Hippocampal formation (tissue), 2 donors: Measurements from ENCODE around the gene TIE1.

ENCODE experiments used
- DNase-seq, 2 donors: peaks; one replicate each; lab custom pipeline; 2025; lab: John Stamatoyannopoulos, UW

TIE1 gene

DNA sequence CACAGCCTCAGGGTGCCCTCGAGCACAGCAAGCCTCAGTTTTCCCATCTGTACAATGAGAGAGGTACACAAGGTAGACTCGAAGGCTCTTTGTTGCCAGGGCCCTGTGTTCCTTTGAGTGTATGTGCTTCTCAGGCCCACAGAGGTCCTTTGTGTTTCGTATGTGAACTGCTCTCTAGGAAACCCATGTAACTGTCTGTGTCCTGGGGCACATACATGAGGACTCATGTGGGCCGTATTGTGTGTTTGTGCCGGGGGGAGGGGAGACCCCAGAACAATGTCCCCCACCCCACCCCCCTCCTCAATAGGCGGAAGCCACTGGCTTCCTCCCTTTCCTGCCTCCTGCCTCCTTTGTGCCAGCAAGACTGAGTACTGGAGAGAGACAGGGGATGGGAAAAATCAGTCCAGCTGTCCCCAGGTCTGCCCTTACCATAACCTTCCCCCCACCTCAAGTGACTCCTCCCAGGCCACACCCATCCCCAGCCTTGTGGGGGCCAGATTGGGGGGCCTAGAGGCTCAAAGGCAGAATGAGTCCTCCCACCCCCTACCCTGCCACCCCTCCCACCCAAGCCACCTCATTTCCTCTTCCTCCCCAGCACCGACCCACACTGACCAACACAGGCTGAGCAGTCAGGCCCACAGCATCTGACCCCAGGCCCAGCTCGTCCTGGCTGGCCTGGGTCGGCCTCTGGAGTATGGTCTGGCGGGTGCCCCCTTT, at the start of gene TIE1:
TSS of gene TIE1 (plus strand) at position 605 of the 717 bp plus-strand sequence. CDS start at position 695, 90 bp downstream.
- no peak for DNase-seq

GRCh38 chr1:43251024-43251423, 49.8 kb upstream of the TIE1 start:
- DNase-seq, result no peak

DNA sequence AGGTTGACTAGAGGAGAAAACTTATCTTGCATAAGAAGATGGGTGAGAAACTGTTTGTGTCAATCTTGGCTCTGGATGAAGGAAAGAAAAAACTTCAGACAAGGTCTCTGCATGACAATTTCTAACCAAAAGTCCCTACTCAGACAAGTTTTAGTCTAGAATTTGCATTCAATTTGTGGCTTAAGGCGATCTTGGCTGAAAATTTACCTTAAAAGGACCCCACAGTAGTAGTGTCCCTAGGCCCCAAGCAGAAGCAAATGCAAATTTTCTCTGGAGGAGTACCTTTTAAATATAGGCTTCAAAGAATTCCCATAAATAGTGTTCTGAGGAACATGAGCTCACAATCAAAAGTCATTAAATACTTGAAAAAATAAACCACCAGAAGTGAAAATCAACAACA, 48.6 kb upstream of the TIE1 start:
- no peak for DNase-seq

- DNase-seq, result no peak
Observed at GRCh38 chr1:43253173-43253572, 47.6 kb upstream of the TIE1 start.

DNA sequence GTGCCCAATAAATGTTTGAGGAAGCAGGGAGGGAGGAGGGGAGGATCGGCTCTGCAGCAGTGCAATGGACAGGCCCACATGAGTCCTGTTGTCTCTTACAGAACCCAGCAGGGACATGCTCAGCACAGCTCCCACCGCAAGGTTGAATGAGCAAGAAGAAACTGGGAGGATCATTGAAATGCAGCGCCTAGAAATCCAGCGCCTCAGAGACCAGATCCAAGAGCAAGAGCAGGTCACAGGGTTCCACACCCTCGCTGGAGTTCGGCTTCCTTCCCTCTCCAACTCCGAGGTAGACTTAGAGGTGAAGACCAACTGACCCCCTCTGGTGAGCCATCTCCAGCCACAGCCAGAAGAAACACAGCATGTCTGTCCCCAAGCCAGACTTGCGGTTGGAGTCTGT, 46.9 kb upstream of the TIE1 start:
- no peak for DNase-seq

DNA sequence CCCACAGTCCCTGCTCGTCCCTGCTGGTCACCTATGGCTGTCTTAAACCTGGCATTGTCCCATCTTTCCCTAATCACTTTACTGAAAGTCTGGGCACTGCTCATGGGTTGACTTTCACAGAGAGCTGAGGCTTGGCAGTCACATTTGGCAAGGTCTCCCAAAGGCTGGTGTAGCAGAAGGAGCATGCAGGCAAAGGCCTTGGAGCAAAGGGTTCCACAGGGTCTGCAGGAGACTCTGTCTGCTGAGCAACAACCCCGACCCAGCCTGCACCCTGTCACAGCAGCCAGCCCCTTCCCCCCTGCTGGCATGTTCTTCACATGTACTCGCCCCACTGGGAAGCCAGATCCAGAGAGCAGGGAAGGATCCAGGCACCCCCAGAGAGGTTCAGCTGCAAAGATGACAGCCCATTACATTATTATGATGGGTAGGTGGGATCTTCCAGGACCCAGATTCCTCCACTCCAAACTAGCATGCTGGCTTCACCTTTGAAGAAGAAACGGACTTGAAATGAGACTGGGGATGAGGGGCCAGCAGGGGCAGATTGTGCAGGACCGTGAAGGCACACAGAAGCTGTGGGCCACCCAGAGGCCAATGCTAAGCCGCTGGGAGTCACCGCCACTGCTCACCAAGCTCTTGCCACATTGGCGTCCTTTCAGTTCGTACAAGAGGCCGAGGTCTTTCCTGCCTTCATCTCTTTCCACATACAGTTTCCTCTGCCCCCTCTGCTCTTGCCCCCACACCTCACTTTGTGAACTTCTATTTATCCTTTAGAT, 45.2 kb upstream of the TIE1 start:
- DNase-seq, result no peak

GRCh38 chr1:43256675-43257570, 43.9 kb upstream of the TIE1 start:
- no peak for DNase-seq

GRCh38 chr1:43258370-43258769, 42.4 kb upstream of the TIE1 start:
- no peak for DNase-seq

- DNase-seq, result peak in 1 of 2 donors; percentile 10
Observed at GRCh38 chr1:43265431-43265830, 35.4 kb upstream of the TIE1 start.

GRCh38 chr1:43266881-43267280, 33.9 kb upstream of the TIE1 start:
- DNase-seq, result no peak

GRCh38 chr1:43267291-43267805, 33.4 kb upstream of the TIE1 start:
- peak in 1 of 2 donors; percentile 20 for DNase-seq

DNA sequence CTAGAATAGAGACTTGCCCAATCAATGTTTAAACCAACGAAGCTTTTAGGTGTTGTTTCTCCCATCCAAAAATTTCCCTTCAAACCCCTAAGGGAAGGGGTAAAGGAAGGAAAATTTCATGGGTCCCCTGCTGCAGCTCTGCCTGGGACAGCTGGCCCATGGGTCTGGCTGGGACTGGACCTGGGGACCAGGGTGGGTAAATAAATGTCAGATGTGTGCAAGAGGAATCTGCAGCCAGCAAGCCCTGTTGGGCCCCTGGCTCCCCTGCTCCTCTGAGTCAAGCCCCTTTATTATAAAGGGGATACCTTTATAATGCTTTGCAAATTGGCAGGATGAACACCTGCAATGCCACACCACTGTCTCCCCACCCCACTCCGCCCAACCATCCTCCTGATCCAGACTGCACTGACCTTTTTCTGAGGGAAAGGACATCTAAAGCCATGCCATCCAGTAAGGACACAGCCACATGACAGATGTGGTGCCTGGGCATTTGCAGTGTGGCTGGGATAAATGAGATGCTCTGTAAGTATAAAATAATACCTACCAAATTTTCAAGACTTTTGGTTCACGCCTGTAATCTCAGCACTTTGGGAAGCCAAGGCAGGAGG, 32.9 kb upstream of the TIE1 start:
- no peak for DNase-seq

- DNase-seq, result no peak
Observed at GRCh38 chr1:43269627-43270375, 31.0 kb upstream of the TIE1 start, which contains the start of gene TMEM125. TSS of gene TMEM125 (plus strand) at chr1:43269983. CDS start at chr1:43272723, 2,740 bp downstream.

GRCh38 chr1:43270421-43271095, 30.2 kb upstream of the TIE1 start:
- no peak for DNase-seq

DNA sequence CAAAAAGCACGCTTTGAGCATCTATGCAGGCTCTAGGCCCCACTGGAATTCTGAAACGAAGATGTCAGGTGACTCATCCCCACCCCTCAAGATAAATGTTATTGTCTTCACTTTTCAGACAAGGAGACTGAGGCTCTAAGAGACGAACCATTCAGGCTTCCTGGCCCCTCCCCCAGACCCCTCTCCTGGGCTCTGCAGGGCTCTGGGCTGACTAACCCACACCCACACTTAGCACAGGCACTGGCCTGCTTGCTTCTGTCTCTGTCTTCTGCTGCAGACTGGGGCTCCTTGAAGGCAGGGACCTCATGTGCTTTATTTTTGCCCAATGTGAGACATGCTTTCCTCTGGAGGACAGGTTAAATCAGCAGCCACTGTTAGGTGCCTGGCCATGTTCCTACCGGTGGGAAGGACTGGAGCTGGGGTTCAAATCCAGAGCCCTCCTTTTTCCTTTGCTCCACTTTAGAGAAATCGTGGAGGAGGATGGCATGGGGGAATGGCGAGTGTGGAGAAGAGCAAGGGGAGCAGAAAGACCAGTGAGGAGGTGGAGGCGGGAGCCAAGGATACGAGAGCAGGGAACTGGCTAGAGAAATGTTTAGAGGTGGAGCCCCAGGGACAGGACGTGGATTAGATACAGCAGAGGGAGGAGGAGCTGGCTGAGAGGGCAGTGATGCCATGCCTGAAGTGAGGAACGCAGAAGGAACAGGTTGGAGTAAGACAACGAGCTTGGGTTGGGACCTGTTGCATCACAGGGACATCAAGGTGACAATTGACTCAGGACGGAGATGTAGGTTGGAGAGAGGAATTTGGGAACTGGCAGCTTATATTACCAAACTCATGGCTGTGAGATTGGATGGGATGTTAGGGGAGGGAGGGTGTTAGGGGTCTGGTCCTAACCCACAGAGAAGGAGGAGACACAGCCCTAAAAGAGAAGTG, 29.3 kb upstream of the TIE1 start:
- no peak for DNase-seq

- DNase-seq, result peak; percentile 66 to 72
Observed at GRCh38 chr1:43272161-43272560, 28.6 kb upstream of the TIE1 start.

GRCh38 chr1:43272576-43273571, 27.9 kb upstream of the TIE1 start:
- DNase-seq, result no peak

DNA sequence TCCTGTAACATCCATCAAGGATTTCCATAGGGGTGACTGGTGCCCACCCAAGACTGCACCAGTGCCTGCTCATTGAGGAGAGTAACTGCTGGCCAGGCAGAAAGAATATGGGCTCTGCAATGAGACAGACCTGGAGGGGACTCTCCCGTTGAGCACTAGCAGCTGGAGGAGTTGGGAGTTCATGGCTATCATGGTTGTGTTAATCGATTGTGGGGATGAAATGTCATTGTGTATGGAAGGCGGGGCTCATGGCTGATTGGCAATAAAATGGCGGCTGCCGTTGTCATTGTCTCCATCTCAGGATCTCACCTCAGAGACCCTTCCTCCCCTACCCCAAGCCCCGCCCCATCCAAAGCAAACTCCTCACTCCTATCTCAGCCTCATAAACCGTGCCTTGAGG, 27.1 kb upstream of the TIE1 start:
- no peak for DNase-seq
